ENCODE measurements around the gene KDM6B.

DNA sequence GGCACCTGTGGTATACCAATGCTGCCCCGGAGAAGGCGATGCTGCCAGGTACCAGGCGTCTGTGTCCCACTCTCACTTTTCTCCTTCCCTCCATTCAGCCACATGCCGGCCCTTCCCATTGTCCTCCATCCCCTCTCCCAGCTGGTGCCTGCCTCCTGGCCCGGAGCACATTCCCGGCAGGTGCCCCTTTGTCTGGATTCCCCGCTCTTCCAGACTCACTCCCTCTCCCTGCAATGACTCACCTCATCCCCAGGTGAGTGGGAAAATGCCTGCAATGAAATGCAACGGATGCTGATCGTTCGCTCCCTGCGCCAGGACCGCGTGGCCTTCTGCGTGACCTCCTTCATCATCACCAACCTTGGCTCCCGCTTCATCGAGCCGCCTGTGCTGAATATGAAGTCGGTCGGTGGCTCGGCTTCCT, 10.4 kb upstream of the KDM6B start:
- no peak for TF ChIP-seq ATF2 (tag by site-specific recombination; IDR thresholded peaks at IDR 0.05; ENCODE audit: low read depth)
- TF ChIP-seq, protein P1, sequence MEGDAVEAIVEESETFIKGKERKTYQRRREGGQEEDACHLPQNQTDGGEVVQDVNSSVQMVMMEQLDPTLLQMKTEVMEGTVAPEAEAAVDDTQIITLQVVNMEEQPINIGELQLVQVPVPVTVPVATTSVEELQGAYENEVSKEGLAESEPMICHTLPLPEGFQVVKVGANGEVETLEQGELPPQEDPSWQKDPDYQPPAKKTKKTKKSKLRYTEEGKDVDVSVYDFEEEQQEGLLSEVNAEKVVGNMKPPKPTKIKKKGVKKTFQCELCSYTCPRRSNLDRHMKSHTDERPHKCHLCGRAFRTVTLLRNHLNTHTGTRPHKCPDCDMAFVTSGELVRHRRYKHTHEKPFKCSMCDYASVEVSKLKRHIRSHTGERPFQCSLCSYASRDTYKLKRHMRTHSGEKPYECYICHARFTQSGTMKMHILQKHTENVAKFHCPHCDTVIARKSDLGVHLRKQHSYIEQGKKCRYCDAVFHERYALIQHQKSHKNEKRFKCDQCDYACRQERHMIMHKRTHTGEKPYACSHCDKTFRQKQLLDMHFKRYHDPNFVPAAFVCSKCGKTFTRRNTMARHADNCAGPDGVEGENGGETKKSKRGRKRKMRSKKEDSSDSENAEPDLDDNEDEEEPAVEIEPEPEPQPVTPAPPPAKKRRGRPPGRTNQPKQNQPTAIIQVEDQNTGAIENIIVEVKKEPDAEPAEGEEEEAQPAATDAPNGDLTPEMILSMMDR (tag by site-specific recombination; IDR thresholded peaks at IDR 0.05): no peak
- TF ChIP-seq ZNF140 (tag by site-specific recombination; IDR thresholded peaks at IDR 0.05): no peak
- TF ChIP-seq ZNF274 (IDR thresholded peaks at IDR 0.05; ENCODE audit: low read length): no peak
- TF ChIP-seq ZNF274 (tag by site-specific recombination; IDR thresholded peaks at IDR 0.05; ENCODE audit: borderline replicate concordance): no peak
- TF ChIP-seq ZNF175 (tag by site-specific recombination; IDR thresholded peaks at IDR 0.05): no peak
- no peak for TF ChIP-seq REST (tag by site-specific recombination; IDR thresholded peaks at IDR 0.05)
- no peak for TF ChIP-seq ZNF169 (tag by site-specific recombination; IDR thresholded peaks at IDR 0.05)
- no peak for TF ChIP-seq ZNF544 (tag by site-specific recombination; IDR thresholded peaks at IDR 0.05)
